Hepatic stellate cell (primary cell): Measurements from ENCODE around the gene BAG3.
A peak's percentile ranks its signal among the peaks of the same experiment; 100 is the strongest.
"Not testable (repeated sequence)": the region's sequence is repeated elsewhere in the genome, so short reads cannot be mapped to it uniquely, and the experiment has no call there.

Experiments used
- DNase-seq: peaks from one replicate; pipeline ENCODE4 v3.0.0; 2011; ENCODE audit warnings: low spot score

Gene BAG3

GRCh38 chr10:119694608-119695007 is 43.4 kb downstream of the BAG3 start:
- DNase-seq = no peak

- no peak for DNase-seq
These were observed 49.3 kb downstream of the BAG3 start for GRCh38 chr10:119700321-119700954.

- DNase-seq = no peak
These were observed 50.7 kb downstream of the BAG3 start for GRCh38 chr10:119701861-119702260.

GRCh38 chr10:119702583-119702982 is 51.4 kb downstream of the BAG3 start:
- no peak for DNase-seq

- no peak for DNase-seq
These were observed 52.8 kb downstream of the BAG3 start for GRCh38 chr10:119703903-119704508.

- no peak for DNase-seq
These were observed 54.3 kb downstream of the BAG3 start for GRCh38 chr10:119705434-119705831.

GRCh38 chr10:119706521-119707278 is 55.5 kb downstream of the BAG3 start:
- DNase-seq = no peak

GRCh38 chr10:119707331-119707730 is 56.2 kb downstream of the BAG3 start:
- not testable (repeated sequence) for DNase-seq

GRCh38 chr10:119710935-119711334 is 59.8 kb downstream of the BAG3 start:
- not testable (repeated sequence) for DNase-seq

- DNase-seq = no peak
These were observed 62.7 kb downstream of the BAG3 start for GRCh38 chr10:119713744-119714483.

- DNase-seq = no peak
These were observed 63.3 kb downstream of the BAG3 start for GRCh38 chr10:119714484-119714816.

GRCh38 chr10:119715628-119716505 is 64.7 kb downstream of the BAG3 start:
- DNase-seq = no peak

- DNase-seq = no peak
These were observed 72.0 kb downstream of the BAG3 start for GRCh38 chr10:119723161-119723560.

GRCh38 chr10:119723624-119724023 is 72.4 kb downstream of the BAG3 start:
- DNase-seq = no peak

- DNase-seq = peak; percentile 21
These were observed 73.7 kb downstream of the BAG3 start for GRCh38 chr10:119724593-119725516.

GRCh38 chr10:119725517-119725827 is 74.3 kb downstream of the BAG3 start:
- DNase-seq = no peak

- peak; percentile 99 for DNase-seq
These were observed 74.9 kb downstream of the BAG3 start, which contains the start of gene INPP5F for GRCh38 chr10:119725828-119726675. Gene INPP5F (plus strand): TSS chr10:119726050. CDS start chr10:119726263, 213 bp downstream.

- DNase-seq = no peak
These were observed 75.6 kb downstream of the BAG3 start for GRCh38 chr10:119726676-119727261.
